Hindlimb muscle (tissue), 1 donor: ENCODE results near the gene OSBPL1A. TPM values are rescaled to one million over a fixed set of nuclear protein-coding genes. Genes with fewer than 3 reads are reported as not detected.
"Not testable (repeated sequence)": the region's sequence is repeated elsewhere in the genome, so short reads cannot be mapped to it uniquely, and the experiment has no call there.

Source experiments
- DNase-seq: peaks from one replicate; pipeline ENCODE4 v3.0.0-alpha.2; 2013
- polyA plus RNA-seq: library from polyadenylated mRNA; unstranded; fragments of 120-200 nt; gene quantifications from one replicate; pipeline ENCODE4 v1.2.1, GENCODE V29; 2013; ENCODE audit not compliant: insufficient read length

Gene OSBPL1A
- polyA plus RNA-seq, 1 donor = 53.9 TPM

DNA sequence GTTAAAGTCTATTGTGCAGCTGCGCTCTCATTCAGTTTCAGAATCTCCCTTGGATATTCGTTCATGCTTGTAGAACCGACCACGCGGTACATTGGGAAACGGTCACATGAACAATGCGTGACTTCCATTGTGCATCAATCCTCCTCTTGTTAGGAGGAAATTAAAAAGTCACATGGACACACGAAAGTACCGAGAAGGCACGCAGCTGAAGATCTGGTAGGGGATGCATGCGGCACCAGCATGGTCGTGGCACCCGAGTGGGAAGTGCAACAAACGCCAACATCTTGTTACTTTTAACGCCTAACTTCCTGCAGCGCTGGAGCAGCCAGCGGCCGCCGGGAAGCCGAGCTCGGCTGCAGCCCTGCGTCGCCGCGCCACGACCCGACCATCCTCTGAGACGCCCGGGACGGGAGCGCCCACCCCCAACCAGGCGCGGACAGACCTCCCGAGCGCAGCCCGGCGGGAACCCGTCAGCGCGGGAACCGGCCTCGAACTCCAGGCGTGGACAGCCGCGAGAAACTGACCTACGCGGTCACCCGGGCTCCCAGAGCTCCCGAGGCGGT is 412 bp downstream of the OSBPL1A start:
- DNase-seq = peak; percentile 74

DNA sequence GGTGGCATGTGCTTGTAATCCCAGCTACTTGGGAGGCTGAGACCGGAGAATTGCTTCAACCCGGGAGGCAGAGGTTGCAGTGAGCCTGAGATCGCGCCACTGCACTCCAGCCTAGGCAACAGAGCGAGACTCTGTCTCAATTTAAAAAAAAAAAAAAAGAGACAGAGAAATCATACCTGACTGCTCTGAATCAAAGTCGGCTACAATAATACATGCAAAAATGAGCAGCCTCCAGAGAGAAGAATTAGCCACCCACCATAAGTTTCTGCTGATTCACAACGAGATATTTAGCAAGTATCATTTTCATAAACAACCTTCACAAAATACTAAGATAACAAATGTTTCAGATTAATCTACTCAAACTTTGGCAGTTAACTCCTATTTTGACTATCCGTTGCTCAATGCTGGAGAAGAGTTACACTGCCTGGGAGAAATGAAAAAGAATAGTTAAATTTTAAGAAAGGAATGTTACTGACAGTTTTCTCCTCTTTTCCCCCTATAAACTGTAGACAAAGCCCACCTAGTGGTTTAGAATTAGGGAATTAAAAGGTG is 1.5 kb downstream of the OSBPL1A start:
- no peak for DNase-seq

DNA sequence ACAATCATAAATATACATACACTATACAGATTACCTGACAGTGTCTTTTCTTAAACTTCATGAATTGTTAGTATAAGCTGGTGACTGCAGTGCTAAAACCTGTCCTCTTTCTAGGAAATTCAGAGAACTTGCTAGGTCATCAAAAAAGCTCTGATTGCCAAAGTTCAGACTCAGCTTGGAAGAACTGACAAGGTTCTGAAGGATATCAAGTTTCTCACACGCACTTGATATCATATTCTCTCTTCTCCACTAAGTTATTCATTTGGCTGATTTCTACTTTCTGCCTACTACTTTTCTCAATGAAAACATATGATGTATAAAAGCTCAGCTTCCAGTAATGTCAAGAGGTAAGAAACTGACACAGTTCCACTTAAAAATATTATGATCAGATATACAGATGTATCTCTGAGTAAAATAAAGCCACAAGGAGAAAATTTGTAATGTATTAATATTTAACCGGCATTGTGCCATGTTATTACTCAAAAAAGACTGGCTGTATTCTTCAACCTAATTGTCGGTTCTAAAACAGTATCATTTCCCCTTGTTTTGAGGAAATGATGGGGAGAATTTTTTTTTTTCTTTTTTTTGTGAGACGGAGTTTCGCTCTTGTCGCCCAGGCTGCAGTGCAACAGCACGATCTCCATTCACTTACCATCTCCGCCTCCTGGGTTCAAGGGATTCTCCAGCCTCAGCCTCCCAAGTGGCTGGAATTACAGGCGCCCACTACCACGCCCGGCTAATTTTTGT is 2.4 kb downstream of the OSBPL1A start:
- no peak for DNase-seq

DNA sequence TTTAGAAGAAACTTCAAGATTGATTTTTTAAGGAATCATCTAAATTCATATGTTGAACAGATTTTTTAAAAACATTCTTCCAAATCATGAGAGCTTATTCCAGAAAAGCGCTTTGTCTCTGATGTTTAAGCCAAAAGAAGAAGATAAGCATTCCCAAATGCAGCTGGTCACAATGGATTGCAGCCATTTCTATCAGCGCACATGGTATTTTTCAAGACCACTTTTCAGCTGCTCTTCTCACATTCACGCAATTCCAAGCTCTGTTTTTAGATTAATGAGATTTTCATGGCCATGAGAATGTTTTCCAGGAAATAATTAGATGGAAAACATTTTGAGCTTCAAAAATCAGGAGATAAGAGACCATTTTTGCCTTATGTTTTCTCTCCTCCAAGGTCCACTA is 8.7 kb downstream of the OSBPL1A start:
- peak; percentile 25 for DNase-seq

DNA sequence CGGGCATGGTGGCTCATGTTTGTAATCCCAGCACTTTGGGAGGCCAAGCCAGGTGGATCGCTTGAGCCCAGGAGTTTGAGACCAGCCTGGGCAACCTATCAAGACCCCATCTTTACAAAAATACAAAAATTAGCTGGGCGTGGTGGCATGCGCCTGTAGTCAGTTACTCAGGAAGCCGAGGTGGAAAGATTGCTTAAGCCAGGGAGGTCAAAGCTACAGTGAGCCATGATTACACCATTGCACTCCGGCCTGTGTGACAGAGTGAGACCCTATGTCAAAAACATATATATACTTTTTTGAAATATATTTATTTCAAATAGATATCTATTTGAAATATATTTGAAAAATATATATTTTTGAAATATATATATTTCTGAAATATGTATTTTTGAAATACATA is 10.9 kb downstream of the OSBPL1A start:
- no peak for DNase-seq

DNA sequence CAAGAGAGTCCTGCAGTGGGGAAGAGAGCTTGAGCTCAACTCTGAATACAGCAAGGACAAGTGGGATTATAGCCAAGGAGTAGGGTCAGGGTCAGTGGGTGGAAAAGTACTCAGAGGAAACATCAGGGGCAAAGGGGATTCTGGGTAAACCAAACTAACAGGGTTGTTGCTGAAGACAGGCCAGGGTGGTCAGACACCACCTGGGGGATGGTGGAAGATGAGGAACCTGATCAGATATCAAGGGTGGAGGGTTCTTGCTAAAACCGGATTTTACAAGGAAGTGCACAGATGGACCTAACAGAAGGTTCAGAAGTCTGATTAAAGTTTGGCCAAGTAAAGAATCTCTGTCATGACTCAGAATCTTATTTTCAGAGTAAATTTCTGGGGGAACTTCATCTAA is 16.5 kb downstream of the OSBPL1A start:
- no peak for DNase-seq

DNA sequence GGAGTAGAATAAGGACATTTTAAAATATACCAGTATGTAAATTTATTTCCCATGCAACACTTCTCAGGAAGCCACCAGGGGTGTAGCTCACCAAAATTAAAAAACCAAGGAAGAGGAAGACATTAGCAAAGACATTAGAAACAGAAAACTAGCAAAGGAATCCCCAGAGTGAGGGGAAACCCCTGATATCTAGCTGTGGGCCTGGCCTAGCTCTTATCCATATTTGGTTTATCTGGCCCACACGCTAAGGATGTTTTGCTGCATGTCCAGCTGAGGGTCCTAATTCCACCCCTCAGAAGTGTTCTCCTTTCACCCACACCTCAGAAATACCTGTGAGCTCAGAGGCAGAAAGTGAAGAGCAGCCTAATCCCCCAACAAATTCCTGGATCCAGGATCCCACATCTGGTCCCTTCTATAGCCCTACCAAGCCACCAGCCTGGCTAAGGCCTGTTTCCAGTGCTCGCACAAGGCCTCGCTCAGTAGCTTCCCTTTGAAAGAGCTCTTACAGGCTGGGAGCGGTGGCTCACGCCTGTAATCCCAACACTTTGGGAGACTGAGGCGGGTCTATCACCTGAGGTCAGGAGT is 17.4 kb downstream of the OSBPL1A start:
- no peak for DNase-seq

DNA sequence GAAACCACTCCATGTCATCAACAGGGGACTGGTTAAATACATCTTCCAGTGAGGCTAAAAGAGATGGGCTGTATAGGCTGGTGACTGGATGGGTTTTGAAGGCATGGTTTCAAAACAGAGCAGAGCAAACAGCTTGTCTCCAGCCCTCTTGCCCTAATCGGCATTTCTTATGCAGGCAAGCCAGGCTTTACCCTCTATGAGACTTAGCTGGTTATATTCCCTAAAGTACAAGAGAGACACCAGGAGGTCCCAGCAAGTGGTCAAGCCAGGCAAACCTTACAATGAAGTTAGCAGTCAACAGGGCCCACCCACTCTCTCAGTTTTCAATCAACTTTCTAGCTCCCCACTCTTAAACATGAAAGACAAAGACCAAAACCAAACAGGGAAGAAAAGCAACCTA is 19.0 kb downstream of the OSBPL1A start:
- DNase-seq = no peak

DNA sequence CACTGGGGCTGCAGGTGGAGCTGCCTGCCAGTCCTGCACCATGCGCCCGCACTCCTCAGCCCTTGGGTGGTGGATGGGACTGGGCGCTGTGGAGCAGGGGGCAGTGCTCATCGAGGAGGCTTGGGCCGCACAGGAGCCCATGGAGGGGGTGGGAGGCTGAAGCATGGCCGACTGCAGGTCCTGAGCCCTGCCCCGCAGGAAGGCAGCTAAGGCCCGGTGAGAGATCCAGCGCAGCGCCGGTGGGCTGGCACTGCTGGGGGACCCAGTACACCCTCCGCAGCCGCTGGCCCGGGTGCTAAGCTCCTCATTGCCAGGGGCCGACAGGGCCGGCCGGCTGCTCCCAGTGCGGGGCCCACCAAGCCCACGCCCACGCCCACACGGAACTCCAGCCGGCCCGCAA is 21.1 kb downstream of the OSBPL1A start:
- DNase-seq = not testable (repeated sequence)

DNA sequence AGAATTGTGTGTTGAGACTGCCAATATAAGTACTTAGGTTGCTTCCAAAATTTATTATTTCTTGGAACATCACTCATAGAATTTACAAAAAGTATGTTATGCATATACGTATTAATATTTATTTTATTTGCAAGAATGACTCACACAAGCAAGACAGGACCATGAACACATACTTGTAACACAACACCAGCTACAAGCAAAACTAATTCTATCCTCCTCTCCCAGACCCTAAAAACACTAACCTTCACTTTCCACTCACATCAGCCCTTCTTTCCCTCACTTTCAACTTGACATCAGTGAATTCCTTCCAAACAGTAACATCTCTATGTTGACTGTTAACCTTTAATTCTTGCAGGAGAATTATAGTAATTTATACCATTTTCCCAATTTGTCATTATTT is 24.3 kb downstream of the OSBPL1A start:
- DNase-seq = no peak

DNA sequence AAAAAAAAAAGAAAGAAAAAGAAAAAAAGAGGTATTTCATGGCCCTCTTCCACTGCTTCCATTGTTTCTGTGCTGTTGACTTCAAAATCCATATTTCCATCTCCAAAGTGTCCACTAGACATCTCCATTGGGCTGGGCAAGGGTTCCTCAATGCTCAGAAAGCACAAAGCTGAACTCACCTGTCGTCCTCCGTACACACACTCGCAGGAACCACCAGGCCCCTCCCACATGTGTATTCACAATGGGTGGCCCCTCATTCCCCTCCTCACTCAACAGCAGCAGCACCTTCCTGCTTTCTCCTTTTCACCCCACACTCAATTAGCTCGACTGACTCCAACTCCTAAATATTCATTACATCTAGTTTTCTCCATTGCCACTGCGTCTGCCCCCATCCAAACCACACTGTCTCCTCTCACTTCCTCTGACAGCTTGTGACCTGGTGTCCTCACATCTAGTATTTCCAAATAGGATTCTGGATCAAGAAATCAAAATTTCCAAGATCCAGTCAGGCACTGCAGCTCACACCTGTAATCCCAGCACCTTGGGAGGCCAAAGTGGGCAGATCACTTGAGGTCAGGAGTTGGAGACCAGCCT is 25.2 kb downstream of the OSBPL1A start:
- no peak for DNase-seq

DNA sequence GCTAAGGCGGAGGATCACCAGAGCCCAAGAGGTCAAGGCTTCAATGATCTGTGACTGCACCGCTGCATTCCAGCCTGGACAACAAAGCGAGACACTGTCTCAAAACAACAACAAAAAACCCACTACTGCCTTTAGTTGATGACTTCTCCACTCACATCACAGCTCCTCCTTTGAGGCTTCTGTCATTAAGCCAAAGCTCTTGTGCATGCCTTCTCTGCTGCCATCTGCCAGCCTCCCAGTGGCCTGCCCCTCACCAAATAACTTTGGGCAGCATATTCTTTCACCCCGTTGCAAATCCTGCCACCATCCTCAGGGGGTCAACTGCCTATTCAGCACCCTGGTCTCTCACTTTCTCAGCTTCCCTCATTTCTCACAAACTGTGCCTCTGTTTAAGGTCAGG is 27.5 kb downstream of the OSBPL1A start:
- no peak for DNase-seq

DNA sequence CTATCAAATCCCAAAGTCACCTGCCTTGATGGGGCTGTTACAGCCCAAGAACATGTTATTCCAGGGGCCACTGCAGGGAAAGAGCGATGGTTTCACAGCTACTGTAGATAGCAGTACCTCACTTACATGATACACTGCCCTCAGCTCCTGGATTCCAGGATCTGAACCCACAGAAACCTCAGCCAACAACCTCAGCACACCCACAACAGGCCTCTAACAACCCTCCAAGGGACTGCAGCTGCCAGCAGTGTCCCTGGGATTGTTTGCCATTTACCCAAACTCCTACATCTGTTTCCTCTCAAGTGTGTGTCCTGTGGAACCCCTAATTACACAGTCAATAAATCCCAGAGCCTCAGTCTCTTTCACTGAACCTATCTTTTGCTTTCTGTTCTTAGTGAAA is 28.2 kb downstream of the OSBPL1A start:
- no peak for DNase-seq

DNA sequence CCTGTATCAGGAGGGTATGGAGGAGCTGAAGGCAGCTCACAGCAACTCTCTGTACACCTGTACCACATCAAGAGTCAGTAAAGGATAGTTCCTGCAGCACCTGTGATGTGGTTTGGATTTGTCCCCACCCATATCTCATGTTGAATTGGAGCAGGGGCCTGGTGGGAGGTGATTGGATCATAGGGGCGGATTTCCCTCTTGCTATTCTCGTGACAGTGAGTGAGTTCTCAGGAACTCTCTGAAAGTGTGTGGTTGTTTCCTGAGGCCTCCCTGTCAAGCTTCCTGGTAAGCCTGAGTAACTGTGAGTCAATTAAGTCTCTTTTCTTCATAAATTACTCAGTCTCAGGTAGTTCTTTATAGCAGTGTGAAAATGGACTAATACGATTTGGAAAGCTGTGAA is 28.9 kb downstream of the OSBPL1A start:
- DNase-seq = no peak

DNA sequence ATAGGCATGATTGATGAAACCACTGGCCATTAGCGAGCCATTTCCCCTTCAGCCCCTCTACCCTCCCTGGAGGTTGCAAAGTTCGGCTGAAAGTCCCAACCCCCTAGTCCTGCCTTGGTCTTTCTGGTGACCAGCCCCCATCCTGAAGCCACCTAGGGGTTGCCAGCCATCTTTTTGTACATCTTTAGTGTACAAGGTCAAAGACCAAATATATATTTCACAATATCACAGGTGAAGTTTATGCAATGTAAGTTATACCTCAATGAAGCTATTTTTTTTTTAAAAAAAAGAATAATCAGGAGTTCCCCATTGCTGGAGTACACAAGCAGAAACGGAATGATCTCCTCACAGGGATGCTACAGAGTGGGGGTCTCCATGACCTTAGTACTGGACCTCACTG is 31.3 kb downstream of the OSBPL1A start:
- DNase-seq = no peak

DNA sequence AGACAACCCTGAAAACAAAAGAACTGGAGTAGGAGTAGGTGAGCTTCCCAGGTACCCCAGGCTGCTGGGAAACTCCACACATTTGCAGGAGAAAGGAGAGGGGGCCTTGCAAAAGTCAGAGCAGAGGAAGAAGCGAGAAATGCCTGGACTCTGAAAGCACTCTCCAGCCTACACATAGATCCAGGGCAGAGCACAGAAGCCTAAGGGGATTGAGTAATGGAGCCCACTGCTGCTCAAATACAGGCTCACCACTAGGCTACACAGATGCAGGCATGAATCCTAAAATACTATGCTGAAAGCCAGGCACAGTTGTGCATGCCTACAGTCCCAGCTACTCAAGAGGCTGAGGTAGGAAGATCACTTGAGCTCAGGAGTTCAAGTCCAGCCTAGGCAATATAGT is 33.4 kb downstream of the OSBPL1A start:
- no peak for DNase-seq

DNA sequence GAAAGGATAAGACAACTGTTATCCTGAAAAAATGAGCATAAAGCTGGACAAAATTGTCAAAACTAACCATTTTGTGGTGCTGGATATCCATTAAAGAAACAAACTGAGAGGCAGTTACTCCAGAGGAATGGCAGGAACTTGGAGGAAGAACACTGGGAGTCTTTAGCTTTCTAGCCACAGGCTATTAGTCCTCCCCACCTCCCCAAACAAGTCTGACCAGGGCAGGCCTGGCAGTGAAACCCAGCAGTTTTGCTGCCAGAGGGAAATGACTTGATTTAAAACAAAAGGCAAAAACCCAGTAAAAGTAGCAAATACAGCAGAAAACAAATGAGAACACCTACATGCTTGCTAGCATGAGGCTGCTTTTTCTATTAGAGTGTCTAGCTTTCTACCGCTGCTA is 34.9 kb downstream of the OSBPL1A start:
- DNase-seq = no peak

DNA sequence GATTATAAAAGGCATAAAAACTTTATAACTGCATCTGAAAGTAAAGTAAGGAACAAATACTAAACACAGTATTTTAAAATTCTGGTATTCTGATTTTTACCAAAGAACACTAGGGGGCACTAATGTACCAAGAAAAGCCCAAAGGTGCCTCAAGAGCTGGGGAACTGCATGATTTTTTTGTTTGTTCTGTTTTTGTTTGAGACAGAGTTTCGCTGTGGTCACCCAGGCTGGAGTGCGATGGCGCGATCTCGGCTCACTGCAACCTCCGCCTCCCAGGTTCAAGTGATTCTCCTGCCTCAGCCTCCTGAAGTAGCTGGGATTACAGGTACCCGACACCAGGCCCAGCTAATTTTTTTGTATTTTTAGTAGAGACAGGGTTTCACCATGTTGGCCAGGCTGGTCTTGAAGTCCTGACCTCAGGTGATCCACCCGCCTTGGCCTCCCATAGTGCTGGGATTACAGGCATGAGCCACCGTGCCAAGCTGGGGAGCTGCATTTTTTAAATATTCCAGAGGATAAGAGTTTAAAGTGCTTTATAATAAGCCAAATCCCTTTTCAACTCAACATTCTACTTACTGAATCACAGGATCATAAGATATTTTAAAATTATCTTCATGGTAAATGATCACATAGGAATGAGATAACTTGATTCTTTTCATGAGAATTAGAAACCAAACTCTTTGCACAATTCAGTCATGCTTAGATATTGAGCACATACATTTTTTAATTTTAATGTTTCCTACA is 37.7 kb downstream of the OSBPL1A start:
- DNase-seq = peak; percentile 60

DNA sequence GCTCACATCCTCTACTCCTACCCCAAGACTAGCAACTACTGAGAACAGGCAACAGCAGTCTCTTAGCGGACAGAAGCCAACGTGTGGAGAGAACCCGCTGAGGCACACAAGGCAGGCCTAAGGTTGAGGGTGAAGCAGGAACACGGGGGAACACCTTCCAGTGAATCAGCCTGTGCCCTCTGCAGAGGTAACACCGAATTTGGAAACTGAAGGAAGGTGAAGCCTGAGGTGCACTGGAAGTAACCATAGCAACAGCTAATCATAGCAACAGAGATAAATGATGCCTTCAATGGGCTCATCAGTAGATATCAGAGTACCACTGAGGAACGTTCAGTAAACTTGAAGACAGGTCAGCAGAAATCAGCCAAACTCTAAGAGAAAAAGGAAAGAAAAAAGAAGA is 43.3 kb downstream of the OSBPL1A start:
- DNase-seq = no peak

DNA sequence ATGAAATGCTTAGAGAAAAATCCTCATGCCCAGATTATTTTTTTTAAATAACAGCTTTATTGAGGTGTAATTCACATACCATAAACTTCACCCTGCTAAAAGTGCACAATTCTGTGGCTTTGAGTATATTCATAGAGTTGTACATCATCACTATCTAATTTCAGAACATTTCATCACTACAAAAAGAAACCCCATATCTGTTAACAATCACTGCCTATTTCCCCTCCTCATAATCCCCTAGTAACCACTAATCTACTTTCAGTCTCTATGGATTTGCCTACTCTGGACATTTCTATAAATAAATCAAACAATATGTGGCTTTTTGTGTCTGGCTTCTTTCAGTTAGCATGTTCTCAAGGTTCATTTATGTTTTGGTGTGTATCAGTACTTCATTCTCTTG is 51.4 kb downstream of the OSBPL1A start:
- DNase-seq = no peak

DNA sequence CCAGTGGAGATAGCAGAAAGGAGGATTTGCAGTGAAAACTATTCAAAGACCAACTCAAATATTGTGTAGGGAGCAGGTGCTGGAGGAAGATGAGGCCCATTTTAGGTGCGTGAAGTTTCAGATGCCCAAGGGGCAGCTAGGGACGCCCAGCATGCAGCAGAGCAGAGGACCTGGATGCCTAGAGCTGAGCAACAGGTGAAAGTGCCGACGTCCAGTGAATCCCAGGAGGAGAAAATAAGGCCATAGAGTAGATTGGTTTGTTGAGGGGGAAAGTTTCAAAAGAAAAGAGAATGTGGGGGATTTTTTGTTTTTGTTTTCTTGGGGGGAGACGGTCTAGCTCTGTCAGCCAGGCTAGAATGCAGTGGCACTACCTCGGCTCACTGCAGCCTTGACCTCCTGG is 53.1 kb downstream of the OSBPL1A start:
- DNase-seq = no peak

DNA sequence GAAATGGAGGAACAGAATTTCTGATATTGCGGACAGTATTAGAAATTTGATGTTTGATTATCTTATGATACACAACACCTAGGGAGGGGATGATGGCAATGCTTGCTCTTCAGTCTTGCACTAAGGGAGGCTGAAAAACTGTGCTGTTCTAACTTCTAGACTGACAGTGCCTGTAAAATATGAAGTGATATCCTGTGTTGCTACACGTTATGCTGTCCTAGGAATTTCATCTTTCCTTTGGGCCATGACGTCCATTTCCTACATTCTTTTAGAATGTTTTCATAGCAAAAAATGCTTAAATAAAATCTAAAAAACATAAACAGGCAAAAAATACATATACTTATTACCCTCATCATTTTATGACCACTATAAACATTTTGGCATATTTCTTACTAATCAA is 55.3 kb downstream of the OSBPL1A start:
- DNase-seq = no peak

DNA sequence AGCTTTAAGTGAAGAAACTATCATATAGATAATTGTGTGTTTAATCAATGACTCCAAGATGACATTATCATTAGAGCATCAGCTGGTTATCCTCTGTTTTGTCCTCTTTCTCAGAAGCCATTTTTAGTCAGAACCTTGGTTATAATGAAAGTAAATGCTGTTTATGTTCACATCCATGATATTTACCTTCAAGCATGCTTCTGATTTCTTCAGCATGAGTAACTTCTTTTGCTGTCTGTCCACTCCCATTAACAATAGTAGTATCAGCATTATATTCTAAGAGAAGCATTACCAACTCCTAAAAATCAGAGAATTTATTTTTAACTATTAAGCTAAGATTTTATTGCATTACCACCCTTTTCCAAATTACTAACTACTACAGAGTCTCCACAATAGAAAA is 56.3 kb downstream of the OSBPL1A start:
- DNase-seq = no peak
